Adipose tissue (tissue), 3 donors: ENCODE measurements around the gene GRIK2. TPM values are rescaled to one million over a fixed set of nuclear protein-coding genes. Genes with fewer than 3 reads are reported as not detected.

Experiments
- H3K27ac ChIP-seq: one replicate; pipeline ENCODE4 v1.5.1; 2013; ENCODE audit warnings: low read depth, low read length
- WGBS, 3 donors: extraction: QIAGEN DNeasy Blood & Tissue Kit; methylation state at CpG; one replicate each; pipeline ENCODE4 v1.1.7; 2013; 5-methylcytosine and 5-hydroxymethylcytosine counted together
- polyA plus RNA-seq, 3 donors: library from polyadenylated mRNA; stranded (reverse); fragments of 200-250 nt; gene quantifications; one replicate each; pipeline ENCODE4 v1.2.3, GENCODE V29; 2013
- donor health status: healthy with polysubstance abuse.
- donor health status: Bipolar disorder and iron deficiency.
- donor health status: healthy.

Gene GRIK2
- polyA plus RNA-seq, 3 donors = 0.22 to 0.39 (median 0.22) TPM

DNA sequence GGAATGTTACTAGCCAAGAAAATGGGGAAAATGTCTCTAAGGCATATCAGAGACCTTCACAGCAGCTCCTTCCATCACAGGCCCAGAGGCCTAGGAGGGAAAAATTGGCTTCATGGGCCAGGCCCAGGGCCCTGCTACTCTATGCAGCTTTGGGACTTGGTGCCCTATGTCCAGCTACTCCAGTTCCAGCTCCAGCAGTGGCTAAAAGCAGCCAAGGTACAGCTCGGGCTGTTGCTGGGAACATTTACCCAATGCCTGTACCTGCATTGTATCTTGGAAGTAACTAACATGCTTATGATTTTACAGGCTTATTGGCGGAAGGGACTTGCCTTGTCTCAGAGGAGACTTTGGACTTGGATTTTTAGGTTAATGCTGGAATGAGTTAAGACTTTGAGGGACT, 390.6 kb downstream of the GRIK2 start:
- no peak overlapping the region for H3K27ac ChIP-seq
- WGBS, 3 donors = 66 to 88% (median 67%) methylated on average over 2 of the region's 2 CpGs

DNA sequence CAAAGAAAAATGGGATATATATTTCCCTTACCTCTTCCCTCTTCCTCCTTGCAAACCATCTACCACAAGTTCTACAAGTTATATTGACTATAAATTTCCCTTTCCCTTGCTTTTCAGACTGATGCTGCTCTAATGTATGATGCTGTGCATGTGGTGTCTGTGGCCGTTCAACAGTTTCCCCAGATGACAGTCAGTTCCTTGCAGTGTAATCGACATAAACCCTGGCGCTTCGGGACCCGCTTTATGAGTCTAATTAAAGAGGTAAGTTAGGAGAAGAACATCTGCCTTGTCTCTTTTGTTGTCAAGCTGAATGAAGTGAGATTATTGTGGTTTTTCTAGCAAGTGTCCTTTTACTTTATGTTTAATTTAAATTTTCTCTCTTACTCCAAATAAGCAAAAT, 406.0 kb downstream of the GRIK2 start:
- no peak overlapping the region for H3K27ac ChIP-seq
- WGBS, 3 donors = 70 to 87% (median 81%) methylated on average over 5 of the region's 5 CpGs

DNA sequence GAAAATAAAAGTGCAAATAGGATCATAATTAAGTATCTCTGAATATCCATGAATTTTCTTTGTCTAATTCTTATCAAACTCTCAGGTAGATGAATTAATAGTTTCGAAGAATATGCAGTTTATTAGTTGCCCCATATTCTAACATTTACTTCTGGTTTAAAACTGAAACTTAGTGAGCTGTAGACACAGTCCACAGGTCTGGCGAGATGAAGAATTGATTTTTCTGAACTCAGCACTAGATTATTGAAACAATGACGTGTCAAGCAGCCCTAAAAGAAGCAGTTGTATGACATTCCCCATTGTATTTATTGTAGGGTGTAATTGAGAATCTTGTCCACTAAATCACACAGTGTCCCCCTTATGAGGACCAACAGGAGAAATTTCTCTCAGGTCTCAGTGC, 407.1 kb downstream of the GRIK2 start:
- WGBS, 3 donors = 54 to 71% (median 70%) methylated on average over 3 of the region's 3 CpGs
- no peak overlapping the region for H3K27ac ChIP-seq

DNA sequence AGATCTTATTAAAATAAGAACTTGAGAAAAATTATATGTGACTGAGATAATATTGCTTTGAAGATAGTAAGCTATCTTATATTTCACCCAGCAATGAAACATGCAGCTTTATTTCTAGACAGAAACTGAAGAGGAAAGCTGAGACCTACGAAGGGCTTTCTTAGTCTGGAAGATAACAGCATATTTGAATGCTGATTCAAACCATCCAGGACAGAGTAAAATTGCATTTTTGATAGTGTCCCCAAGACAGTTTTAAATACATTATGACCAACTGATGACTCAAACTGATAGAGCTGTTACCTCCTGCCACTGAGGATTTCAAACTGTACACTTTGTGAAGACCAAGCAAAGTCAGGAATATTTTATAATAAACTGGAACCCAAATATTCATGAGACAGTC, 409.6 kb downstream of the GRIK2 start:
- WGBS, 3 donors = 41 to 77% (median 57%) methylated on average over 1 of the region's 1 CpG
- H3K27ac ChIP-seq = no peak overlapping the region

DNA sequence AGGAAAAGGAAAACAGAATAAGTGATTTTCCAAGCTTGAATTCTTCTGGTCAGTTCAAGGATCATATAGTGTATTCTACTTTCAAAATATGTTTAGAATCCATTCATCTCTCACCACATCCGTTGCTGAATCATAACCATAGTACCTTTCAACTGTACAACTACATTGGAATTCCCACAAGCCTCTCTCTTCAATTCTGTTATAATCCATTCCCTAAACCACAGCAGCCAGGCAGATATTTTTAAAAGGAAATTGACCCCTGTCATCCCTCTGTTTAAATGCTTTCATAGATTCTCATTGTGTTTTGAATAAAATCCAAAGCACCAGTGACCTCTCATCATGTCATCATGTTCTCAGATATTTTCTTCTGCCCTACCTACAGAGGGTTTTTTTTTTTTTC, 412.7 kb downstream of the GRIK2 start:
- no peak overlapping the region for H3K27ac ChIP-seq
- WGBS, 3 donors = 66 to 76% (median 75%) methylated on average over 1 of the region's 1 CpG

DNA sequence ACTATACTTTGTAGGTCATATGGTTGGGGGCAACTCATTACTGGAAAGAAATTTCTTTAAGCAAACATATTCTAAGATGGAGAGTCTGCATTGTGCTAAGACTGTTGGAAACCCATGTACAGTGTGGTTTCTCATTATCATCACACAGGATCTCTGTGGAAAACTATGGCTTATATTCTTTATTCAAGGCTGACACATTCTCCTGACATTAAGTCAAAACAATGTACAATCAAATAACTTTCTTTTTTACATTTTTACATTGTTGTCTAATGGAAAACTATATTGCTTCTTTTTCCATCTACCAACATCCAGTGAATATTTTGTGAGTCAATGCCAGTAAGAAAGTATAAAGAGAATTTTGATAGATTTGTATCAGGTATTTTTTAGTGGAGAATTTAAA, 417.6 kb downstream of the GRIK2 start:
- no peak overlapping the region for H3K27ac ChIP-seq

DNA sequence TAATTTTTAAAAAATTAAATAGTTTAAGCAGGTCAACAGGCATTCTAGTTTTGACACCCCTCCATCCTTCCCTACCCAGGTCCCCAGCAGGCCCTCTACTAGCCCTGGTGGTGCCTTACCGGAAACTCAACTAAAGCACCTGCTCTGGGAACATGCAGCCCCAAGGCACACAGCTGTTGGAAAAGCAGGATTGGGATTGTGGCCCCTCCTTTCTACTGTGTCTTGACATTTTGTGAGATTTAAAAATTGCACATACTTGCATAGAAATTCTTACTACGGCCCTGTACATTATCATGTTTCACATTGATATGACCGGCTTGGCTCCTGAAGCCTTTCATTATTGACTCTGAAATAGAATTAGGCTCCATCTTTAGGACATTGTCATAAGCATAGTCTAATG, 423.2 kb downstream of the GRIK2 start:
- no peak overlapping the region for H3K27ac ChIP-seq
- WGBS, 3 donors = 86 to 91% (median 90%) methylated on average over 3 of the region's 3 CpGs

DNA sequence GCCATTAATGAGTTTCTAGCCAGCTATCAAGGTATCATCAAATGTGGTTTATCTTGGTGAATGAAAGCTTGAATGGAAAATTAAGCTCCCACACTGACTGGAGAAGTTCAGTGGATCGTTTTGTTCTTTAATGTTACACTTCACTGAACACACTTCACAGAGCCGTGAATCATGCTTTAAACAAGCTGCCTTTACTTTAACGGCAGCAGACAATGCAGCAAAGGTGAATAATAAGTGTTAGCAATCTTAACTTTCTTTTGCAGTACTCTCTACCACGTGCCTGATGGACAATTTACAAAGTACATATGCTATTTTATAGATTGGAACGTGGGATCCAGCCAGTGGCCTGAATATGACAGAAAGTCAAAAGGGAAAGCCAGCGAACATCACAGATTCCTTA, 424.5 kb downstream of the GRIK2 start:
- 59 to 65% (median 63%) methylated on average over 6 of the region's 6 CpGs for WGBS, 3 donors
- no peak overlapping the region for H3K27ac ChIP-seq

DNA sequence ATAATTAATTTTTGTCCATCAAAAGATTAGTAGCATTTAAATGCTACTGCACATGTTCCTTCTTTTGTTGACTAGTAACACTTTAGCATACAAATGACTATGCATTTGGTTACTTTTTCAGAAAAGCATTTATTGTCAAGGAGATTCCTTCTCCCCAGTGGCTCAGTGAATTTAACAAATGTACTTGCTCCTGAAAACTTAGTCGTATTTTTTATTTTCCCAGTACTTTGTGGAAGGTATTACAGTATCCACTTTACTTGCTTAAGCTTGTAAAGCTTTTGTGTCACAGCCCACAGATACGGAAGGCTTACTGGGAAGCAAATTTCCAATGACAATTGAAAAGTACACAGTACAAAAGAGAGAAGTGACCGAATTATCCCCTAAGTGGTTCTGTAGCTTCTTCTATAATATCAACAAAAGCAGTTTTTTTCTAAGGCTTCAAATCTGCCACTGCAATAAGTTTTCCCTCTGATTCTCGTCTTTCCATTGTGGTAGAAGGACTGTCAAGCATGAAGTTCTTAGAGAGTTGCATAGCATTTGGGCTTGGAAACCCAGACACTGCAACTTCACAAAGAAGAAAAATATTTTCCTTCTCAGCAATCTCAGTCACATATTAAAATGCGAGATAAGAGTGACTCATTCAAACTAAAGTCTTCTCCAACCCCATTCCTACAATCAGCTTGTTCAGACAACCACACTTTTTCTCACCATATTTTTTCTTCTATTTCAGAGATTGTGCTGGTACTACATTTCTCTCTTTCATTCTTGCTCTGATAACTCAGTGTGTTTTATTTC, 431.2 kb downstream of the GRIK2 start:
- 74 to 77% (median 77%) methylated on average over 5 of the region's 5 CpGs for WGBS, 3 donors
- H3K27ac ChIP-seq = no peak overlapping the region

DNA sequence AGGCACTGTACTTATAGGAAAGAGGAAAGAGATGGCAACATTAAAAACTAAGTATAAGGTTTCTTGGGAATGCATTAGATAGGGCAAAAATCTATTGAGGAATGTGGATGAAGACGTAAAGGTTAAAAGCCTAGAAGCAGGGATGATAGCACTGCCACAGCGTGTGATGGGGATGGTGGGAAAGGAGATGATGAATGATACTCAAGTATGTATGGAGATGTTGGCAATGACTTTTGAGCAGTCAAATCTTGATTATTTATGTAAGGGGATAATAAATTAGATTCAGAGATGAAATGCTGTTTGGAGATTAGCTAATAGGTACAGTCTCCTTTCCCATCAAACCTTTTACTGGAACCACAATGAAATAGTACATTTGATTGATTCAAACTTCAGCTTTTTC, 432.8 kb downstream of the GRIK2 start:
- 61 to 84% (median 82%) methylated on average over 2 of the region's 2 CpGs for WGBS, 3 donors
- H3K27ac ChIP-seq = no peak overlapping the region

DNA sequence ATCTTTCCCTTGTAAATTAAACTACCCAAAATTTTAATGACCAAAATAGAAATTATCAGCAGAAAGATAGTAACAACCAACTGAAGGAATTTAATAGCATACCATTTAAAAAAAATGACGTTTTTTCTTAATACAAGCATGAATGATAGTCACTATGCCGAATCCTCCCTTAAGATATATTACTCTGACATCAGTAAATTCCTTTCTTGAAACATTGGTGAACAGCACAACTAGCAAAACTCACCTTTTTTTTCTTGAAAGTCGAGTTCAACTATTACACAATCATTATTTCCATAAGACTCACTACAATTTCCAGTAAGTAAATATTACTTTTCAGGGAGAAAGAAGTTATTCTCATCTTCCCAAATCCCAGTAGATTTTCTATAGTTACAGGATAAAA, 433.2 kb downstream of the GRIK2 start:
- WGBS, 3 donors = 44 to 52% (median 48%) methylated on average over 3 of the region's 3 CpGs

DNA sequence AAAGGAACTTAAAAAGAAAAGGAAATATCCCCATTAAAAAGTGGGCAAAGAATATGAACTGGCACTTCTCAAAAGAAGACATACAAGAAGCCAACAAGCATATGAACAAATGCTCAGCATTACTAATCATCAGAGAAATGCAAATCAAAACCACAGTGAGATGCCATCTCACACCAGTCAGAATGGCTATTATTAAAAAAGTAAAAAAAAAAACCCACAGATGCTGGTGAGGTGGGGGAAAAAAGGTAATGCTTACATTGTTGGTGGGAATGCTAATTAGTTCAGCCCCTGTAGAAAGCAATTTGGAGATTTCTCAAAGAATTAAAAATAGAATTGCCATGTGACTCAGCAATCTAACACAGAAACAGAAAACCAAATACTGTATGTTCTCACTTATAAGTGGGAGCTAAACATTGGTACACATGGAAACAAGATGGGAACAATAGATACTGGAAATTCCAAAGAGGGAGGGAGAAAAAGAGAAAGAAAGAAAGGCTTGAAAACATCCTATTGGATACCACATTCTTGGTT, 437.1 kb downstream of the GRIK2 start:
- no peak overlapping the region for H3K27ac ChIP-seq

More for the DNA sequence above, 433.2 kb downstream of the GRIK2 start:
- H3K27ac ChIP-seq = no peak overlapping the region

DNA sequence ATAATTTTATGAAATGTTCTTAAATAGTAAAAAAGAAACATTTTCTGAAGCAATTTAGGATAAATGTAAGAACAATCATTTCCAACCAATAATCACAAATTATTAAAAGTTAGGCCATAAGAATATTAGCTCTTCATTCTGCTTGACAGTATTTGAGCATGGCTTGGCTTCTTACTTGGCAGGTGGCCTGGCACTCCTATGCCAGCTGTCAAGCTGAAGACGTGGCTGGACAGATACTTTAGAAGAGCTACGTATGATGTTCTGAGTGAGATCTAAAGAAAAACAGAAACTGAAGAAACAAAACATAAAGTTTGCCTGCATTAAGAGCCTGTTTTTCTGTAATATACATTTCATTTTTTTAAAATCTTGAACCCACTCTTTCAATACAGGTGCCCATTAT, 438.9 kb downstream of the GRIK2 start:
- H3K27ac ChIP-seq = no peak overlapping the region
- 55 to 71% (median 64%) methylated on average over 2 of the region's 2 CpGs for WGBS, 3 donors

DNA sequence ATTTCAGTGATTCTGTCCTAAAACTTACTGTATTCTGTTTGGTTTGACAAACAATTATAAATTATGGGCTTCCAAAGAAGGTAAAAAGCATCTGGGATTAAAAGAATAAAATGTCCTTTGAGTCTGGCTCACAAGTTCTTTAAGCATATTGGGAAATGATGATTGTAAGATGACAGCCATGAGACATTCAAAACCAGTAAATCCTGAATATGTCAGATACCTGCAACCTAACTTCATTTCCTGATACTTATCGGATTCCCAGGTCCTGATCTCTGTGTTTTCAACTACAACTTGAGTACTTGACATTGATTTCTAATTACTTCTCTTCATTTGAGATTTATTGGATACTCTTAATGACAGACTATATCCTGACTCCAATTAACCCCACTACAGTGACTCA, 446.6 kb downstream of the GRIK2 start:
- H3K27ac ChIP-seq = no peak overlapping the region
- WGBS, 3 donors = 64 to 76% (median 73%) methylated on average over 1 of the region's 1 CpG

DNA sequence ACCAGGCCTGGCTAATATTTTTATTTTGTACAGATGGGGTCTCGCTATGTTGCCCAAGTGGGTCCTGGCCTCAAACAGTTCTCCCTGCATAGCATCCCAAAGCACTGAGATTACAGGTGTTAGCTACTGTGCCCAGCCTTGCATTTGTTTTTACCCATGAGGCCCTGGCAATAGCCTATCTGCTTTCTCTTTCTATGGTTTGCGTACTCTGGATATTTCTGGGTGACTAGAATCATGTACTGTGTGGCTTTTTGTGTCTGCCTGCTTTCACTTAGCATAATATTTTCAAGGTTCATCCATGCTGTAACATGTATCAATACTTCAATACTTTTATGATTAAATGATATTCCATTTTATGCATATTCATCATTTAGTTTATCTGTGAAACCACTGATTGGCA, 451.7 kb downstream of the GRIK2 start:
- 0 to 53% (median 0%) methylated on average over 2 of the region's 2 CpGs for WGBS, 3 donors
- no peak overlapping the region for H3K27ac ChIP-seq

DNA sequence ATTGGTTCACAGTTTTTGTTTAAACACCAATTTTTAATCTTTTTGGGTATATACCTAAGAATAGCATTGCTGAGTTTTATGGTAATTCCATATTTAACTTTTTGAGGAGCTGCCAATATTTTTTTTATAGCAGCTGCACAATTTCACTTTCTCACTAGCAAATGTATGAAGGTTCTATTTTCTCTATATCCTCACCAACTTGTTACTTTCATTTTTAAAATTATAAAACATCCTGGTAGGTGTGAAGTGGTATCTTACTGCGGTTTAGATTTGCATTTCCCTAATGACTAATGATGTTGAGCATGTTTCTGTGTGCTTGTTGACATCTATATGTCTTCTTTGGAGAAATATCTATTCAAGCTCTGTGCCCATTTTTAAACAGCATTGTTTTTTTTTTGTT, 452.1 kb downstream of the GRIK2 start:
- WGBS, 3 donors = 77 to 85% (median 78%) methylated on average over 1 of the region's 1 CpG
- H3K27ac ChIP-seq = no peak overlapping the region

DNA sequence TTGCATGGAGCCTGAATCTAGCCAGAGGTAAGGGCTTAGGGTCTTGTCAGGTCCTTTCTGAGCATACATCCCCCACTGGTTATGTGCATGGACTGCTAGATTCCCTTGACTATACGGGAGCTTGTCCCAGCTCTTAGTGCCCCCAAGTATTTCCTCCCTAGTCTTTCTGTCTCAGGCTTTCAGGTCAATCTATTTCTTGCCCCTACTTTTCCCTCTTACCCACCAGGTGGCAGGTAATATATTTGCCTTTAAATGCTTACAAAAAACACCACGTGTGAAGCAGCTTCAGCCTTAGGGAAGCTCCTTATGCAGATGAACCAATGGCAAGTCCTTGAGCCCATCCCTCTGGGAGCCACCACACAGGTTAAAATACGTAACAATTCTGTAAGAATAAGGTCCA, 454.2 kb downstream of the GRIK2 start:
- H3K27ac ChIP-seq = no peak overlapping the region
- WGBS, 3 donors = 32 to 54% (median 49%) methylated on average over 3 of the region's 3 CpGs

DNA sequence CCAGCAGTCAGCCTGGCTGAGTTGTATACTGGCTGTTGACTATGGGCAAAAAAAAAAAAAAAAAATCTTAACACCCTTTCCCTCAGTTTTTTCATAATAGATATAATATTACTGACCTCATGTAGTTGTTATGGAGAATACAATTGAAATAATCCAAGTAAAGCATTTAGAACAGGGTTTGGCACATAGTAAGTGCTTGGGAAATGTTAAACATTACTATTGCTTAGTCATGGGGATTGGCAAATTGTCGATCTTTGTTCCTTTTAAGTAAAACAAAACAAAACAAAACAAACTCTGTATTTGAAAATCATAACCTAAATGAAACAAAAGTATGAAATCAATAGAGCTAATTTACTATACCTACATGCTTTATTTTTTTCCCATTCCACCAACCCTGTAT, 458.4 kb downstream of the GRIK2 start:
- H3K27ac ChIP-seq = no peak overlapping the region
- 64 to 78% (median 77%) methylated on average over 1 of the region's 1 CpG for WGBS, 3 donors

DNA sequence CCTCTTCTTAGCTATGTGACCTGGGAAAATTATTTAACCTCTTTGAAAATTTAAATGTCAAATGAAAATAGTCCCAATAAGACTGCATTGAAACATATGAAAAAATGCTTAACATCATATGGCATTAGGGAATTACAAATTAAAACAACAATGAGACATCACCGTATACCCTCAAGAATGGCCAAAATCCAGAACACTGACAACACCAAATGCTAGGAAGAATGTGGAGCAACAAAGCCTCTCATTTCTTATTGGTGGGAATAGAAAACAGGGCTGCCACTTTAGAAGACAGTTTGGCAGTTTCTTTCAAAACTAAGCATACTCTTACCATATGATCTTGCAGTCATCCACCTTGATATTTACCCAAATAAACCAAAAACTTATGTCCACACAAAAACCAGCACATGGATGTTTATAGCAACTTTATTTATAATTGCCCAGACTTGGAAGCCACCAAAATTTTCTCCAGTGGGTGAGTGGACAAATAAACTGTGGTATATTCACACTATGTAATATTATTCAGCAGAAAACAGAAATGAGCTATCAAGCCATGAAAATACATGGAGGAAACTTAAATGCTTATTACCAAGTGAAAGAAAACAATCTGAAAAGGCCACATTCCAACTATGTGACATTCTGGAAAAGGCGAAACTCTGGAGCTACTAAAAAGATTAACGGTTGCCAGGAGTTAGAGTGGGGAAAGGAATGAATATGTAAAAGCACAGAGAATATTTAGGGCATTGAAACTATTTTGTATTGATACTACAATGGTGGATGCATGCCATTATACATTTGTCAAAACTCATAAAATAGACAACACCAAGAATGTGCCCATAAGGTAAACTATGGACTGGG, 459.9 kb downstream of the GRIK2 start:
- H3K27ac ChIP-seq = no peak overlapping the region
- 63 to 85% (median 78%) methylated on average over 3 of the region's 3 CpGs for WGBS, 3 donors

DNA sequence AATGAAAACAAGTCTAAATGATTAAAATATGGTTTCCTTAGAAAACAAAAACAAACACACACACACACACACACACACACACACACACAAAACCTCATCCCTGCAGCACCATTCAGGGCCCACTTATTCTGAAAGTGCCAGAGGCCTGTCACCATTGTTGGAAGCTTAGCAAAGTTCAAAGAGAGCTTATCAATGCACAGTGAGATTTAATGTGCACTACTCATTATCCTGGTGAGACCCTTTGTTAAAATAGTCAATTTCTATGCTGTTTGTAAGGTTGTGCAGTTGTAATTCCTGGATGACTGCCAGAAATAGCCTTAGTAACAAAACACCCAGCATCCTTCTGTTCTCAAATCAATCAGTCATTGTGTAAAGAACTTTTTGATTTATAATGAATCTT, 482.9 kb downstream of the GRIK2 start:
- no peak overlapping the region for H3K27ac ChIP-seq
